HCT116 (cell line): ENCODE measurements around the gene KCTD19. TPM values are rescaled to one million over a fixed set of nuclear protein-coding genes. Genes with fewer than 3 reads are reported as not detected.

Experiments used
- ATAC-seq: fragments of 200-7000 bp; cut with Tn5 transposase; 2 replicates; pipeline ENCODE4 v1.9.1; 2020; ENCODE audit warnings: mild to moderate bottlenecking, moderate library complexity
- BruUV-seq: library from RNA; stranded (reverse); fragments of 400-500 nt; replicated peaks from 2 replicates; lab custom pipeline; 2021; lab: Mats Ljungman, UMichigan
- CTCF ChIA-PET: fragments of 300-600 bp; sonication (Branson Sonifier 250); formaldehyde crosslinking; loops from one replicate; lab custom pipeline; 2021; ENCODE audit warnings: antibody characterized with exemption; lab: Charles Lee
- POLR2A ChIA-PET: fragments of 300-600, 350-600 bp; sonication (Branson Sonifier 250); formaldehyde crosslinking; loops from one replicate; lab custom pipeline; 2021; ENCODE audit warnings: antibody characterized with exemption; lab: Charles Lee
- RAD21 ChIA-PET, 2 experiments: fragments of 300-600 bp; sonication (Branson Sonifier 250); formaldehyde crosslinking; loops; one replicate each; lab custom pipeline; 2023; ENCODE audit warnings: low total read pairs in 2 of 2; ENCODE audit not compliant: uncharacterized antibody in 2 of 2, unreplicated experiment in 2 of 2, low non-redundant PET in 1 of 2; lab: Charles Lee
- DNase-seq: peaks from one replicate; pipeline ENCODE4 v3.0.0-alpha.2; 2010; ENCODE audit warnings: low read depth, low spot score
- H2AFZ ChIP-seq: fragments of 200-600 bp; shearing (Covaris generic), sonication (generic); 2 replicates; pipeline ENCODE4 v1.6.1; 2017; ENCODE audit warnings: low read depth, mixed run types, mixed read lengths, antibody characterized with exemption, low read length; ENCODE audit not compliant: poor library complexity, severe bottlenecking
- H3K27ac ChIP-seq: 2 replicates; pipeline ENCODE4 v1.5.1; 2012; ENCODE audit warnings: low read depth, low read length
- H3K27me3 ChIP-seq: fragments of 200-600 bp; sonication (generic); 2 replicates; pipeline ENCODE4 v1.6.1; 2016; ENCODE audit warnings: mixed run types, low read length, mixed read lengths; ENCODE audit not compliant: insufficient read depth
- H3K36me3 ChIP-seq, 2 experiments: fragments of 200-500 bp in 1 of 2; fragments of 200-600 bp in 1 of 2; sonication (Bioruptor generic) in 1 of 2; sonication (generic) in 1 of 2; 2 replicates each; pipeline versions ENCODE4 v1.5.1 to v1.6.1; 2014 to 2016; ENCODE audit warnings: low read length in 2 of 2, inconsistent platforms in 1 of 2, mixed read lengths in 1 of 2, mixed run types in 1 of 2; ENCODE audit not compliant: insufficient read depth in 2 of 2, control insufficient read depth in 1 of 2
- H3K4me1 ChIP-seq, 2 experiments: fragments of 200-600 bp in 1 of 2; sonication (generic) in 1 of 2; 2 replicates each; pipeline versions ENCODE4 v1.5.1 to v1.6.1; 2012 to 2017; ENCODE audit warnings: low read length in 2 of 2, inconsistent platforms in 1 of 2, mild to moderate bottlenecking in 1 of 2, mixed read lengths in 1 of 2, mixed run types in 1 of 2, moderate library complexity in 1 of 2; ENCODE audit not compliant: insufficient read depth in 2 of 2, control insufficient read depth in 1 of 2
- H3K4me2 ChIP-seq: fragments of 200-600 bp; sonication (generic); 2 replicates; pipeline ENCODE4 v1.6.1; 2017; ENCODE audit warnings: mixed run types, low read length, mixed read lengths
- H3K4me3 ChIP-seq, 2 experiments: fragments of 200-600 bp in 1 of 2; sonication (generic) in 1 of 2; replicated peaks in 1 of 2; 2 replicates each; pipeline ENCODE4 v1.5.1; 2011 to 2016; ENCODE audit warnings: low read length in 2 of 2, control low read depth in 1 of 2, low read depth in 1 of 2, mild to moderate bottlenecking in 1 of 2, mixed read lengths in 1 of 2, mixed run types in 1 of 2
- H3K79me2 ChIP-seq: fragments of 200-600 bp; sonication (generic); 2 replicates; pipeline ENCODE4 v1.6.1; 2017; ENCODE audit warnings: mild to moderate bottlenecking, mixed run types, low read length, moderate library complexity, mixed read lengths; ENCODE audit not compliant: insufficient read depth
- H3K9ac ChIP-seq: fragments of 200-600 bp; sonication (generic); 2 replicates; pipeline ENCODE4 v1.6.1; 2016; ENCODE audit warnings: low read length, mixed read lengths
- H3K9me2 ChIP-seq: fragments of 200-600 bp; sonication (generic), shearing (Covaris generic); 2 replicates; pipeline ENCODE4 v1.6.1; 2017; ENCODE audit warnings: mixed run types, mild to moderate bottlenecking, moderate library complexity; ENCODE audit not compliant: insufficient read depth
- H3K9me3 ChIP-seq, 2 experiments: fragments of 200-500 bp in 1 of 2; fragments of 200-600 bp in 1 of 2; sonication (Bioruptor generic) in 1 of 2; sonication (generic) in 1 of 2; 2 replicates each; pipeline ENCODE4 v1.6.1; 2014 to 2017; ENCODE audit warnings: low read length in 2 of 2, mixed read lengths in 2 of 2, inconsistent platforms in 1 of 2, low read depth in 1 of 2, mild to moderate bottlenecking in 1 of 2, mixed run types in 1 of 2, moderate library complexity in 1 of 2; ENCODE audit not compliant: control insufficient read depth in 1 of 2, insufficient read depth in 1 of 2
- H4K20me1 ChIP-seq: fragments of 200-600 bp; sonication (generic), shearing (Covaris generic); 2 replicates; pipeline ENCODE4 v1.6.1; 2017; ENCODE audit warnings: mixed run types, mild to moderate bottlenecking, moderate library complexity; ENCODE audit not compliant: insufficient read depth
- CBX3 ChIP-seq: IDR thresholded peaks from 2 replicates; pipeline ENCODE4 v1.6.1; 2012; ENCODE audit warnings: low read depth
- EGR1 ChIP-seq: IDR thresholded peaks from 2 replicates; pipeline ENCODE4 v1.6.1; 2012; ENCODE audit warnings: low read depth
- JUND ChIP-seq: IDR thresholded peaks from 2 replicates; pipeline ENCODE4 v1.6.1; 2012
- MAX ChIP-seq: IDR thresholded peaks from 2 replicates; pipeline ENCODE4 v1.6.1; 2012
- POLR2A ChIP-seq: IDR thresholded peaks from 2 replicates; pipeline ENCODE4 v1.7.0; 2011; ENCODE audit warnings: borderline replicate concordance; ENCODE audit not compliant: insufficient read depth, insufficient read length; ENCODE audit errors: extremely low read depth
- RAD21 ChIP-seq: IDR thresholded peaks from 2 replicates; pipeline ENCODE4 v1.6.1; 2012; ENCODE audit warnings: low read depth, mild to moderate bottlenecking
- SIN3A ChIP-seq: IDR thresholded peaks from 2 replicates; pipeline ENCODE4 v1.6.1; 2012; ENCODE audit warnings: low read depth
- SP1 ChIP-seq: IDR thresholded peaks from 2 replicates; pipeline ENCODE4 v1.6.1; 2012; ENCODE audit warnings: low read depth
- ZFX ChIP-seq: fragments of 450-650 bp; IDR thresholded peaks from 2 replicates; pipeline ENCODE4 v1.6.1; 2017
- intact Hi-C: fragments of 100-400 bp; cut with micrococcal nuclease; formaldehyde crosslinking; loops from 2 replicates; pipeline ENCODE4 v1.10.0; 2022
- total RNA-seq: library from RNA; stranded (reverse); gene quantifications from one replicate; pipeline ENCODE4 v1.2.1, GENCODE V29; 2021; ENCODE audit not compliant: unreplicated experiment
- TF ChIP-seq, protein P1 (sequence below), 3 experiments: fragments of 200-600 bp in 1 of 3; sonication (generic) in 1 of 3; IDR thresholded peaks in 2 of 3; conservative IDR thresholded peaks in 1 of 3; 2 replicates each; pipeline ENCODE4 v1.5.1; 2012 to 2017; ENCODE audit warnings: low read depth in 2 of 3, low read length in 2 of 3, antibody characterized with exemption in 1 of 3, borderline replicate concordance in 1 of 3, control low read depth in 1 of 3, mild to moderate bottlenecking in 1 of 3, mixed read lengths in 1 of 3, mixed run types in 1 of 3, moderate library complexity in 1 of 3; ENCODE audit not compliant: insufficient read depth in 1 of 3
- TF ChIP-seq, protein P2 (sequence below): IDR thresholded peaks from 2 replicates; pipeline ENCODE4 v1.6.1; 2012

The KCTD19 gene
- total RNA-seq, 1 experiment from 2014 or later: not detected

DNA sequence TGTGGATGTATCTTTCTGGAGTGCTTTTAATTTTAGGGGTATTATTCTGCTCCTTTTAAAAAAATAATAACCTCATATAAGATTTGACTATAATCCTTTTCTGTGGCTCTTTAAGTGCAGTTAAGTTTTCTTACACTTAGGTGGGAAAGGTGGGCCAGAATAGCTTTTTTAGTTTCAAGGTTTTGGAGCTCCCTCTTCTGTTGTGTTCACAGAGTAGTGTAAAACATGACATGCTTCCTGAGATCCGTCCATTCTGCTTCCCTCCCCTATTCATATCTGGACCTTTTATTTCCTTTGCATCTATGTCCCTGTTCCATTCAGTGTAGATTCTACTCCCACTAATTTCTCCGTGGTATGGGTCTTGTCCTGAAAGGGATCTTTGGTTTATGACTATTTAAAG is 12.9 kb upstream of the KCTD19 start:
- RAD21 ChIA-PET: interaction anchor here (1.2 to 1.6 kb wide), 3 partner anchors 79 to 154 kb away, joined by 3 to 6 read pairs (median 4); no protein-coding TSS in a partner anchor
- BruUV-seq: no TSS peak
- Histone ChIP-seq H3K79me2 (no peaks in the 10 kb centered on the region), H3K36me3 (no peaks in the 10 kb centered on the region), H3K9me2 (no peaks in the 10 kb centered on the region), H4K20me1 (no peaks in the 10 kb centered on the region), H2AFZ (peak overlapping the region; percentile 65), H3K4me1 (no peaks in the 10 kb centered on the region), H3K9ac (no peak overlapping the region), H3K9me3 (no peaks in the 10 kb centered on the region), H3K4me2 (no peak overlapping the region), H3K4me3 (no peak overlapping the region), H3K27ac (no peak overlapping the region), H3K27me3 (no peaks in the 10 kb centered on the region)
- ATAC-seq (peak; percentile 55; the same call in 1 of the 2 replicates), DNase-seq (peak; percentile 18)
- intact Hi-C loops: loop anchor here (2.0 to 5.0 kb wide), 2 partner anchors 62 to 79 kb away; partner anchors contain the start of gene PLEKHG4
- no peak for TF ChIP-seq POLR2A
- TF ChIP-seq, protein P1, sequence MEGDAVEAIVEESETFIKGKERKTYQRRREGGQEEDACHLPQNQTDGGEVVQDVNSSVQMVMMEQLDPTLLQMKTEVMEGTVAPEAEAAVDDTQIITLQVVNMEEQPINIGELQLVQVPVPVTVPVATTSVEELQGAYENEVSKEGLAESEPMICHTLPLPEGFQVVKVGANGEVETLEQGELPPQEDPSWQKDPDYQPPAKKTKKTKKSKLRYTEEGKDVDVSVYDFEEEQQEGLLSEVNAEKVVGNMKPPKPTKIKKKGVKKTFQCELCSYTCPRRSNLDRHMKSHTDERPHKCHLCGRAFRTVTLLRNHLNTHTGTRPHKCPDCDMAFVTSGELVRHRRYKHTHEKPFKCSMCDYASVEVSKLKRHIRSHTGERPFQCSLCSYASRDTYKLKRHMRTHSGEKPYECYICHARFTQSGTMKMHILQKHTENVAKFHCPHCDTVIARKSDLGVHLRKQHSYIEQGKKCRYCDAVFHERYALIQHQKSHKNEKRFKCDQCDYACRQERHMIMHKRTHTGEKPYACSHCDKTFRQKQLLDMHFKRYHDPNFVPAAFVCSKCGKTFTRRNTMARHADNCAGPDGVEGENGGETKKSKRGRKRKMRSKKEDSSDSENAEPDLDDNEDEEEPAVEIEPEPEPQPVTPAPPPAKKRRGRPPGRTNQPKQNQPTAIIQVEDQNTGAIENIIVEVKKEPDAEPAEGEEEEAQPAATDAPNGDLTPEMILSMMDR (IDR thresholded peaks at IDR 0.05 in 2 of 3, conservative IDR thresholded peaks at IDR 0.05 in 1 of 3; ENCODE audit: borderline replicate concordance in 1 of 3, insufficient read depth in 1 of 3, low read depth in 2 of 3, low read length in 2 of 3): peak in 2 of 3 experiments; percentile 34 to 76; a peak in 5 of 6 replicates
- TF ChIP-seq SP1: no peak
- TF ChIP-seq RAD21: peak; percentile 83
- TF ChIP-seq JUND: no peak
- TF ChIP-seq MAX: no peak
- POLR2A ChIA-PET: interaction anchor here (1.2 kb wide), 1 partner anchor 79 kb away, joined by 3 read pairs; no protein-coding TSS in a partner anchor
- CTCF ChIA-PET: interaction anchor here (1.0 to 2.7 kb wide), 6 partner anchors 10 to 322 kb away, joined by 3 to 19 read pairs (median 6); partner anchors contain the start of gene NOL3

DNA sequence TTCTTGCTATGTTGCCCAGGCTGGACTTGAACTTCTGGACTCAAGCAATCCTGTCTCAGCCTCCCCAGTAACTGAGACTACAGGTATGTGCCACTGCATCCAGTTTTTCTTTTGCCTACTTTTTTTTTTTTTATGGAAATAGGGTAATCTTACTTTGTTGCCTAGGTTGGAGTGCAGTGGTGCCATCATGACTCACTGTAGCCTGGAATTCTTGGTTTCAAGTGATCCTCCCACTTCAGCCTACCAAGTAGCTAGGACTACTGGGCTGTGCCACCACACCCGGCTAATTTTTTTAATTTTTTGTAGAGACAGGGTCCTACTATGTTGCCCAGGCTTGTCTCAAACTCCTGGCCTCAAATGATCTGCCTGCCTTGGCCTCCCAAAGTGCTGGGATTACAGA is 10.1 kb upstream of the KCTD19 start:
- ChIA-PET RAD21 (no interaction called here), POLR2A (no interaction called here), CTCF (no interaction called here)
- Histone ChIP-seq H4K20me1 (no peaks in the 10 kb centered on the region), H3K4me3 (no peak overlapping the region), H3K27me3 (no peaks in the 10 kb centered on the region), H3K27ac (no peak overlapping the region), H3K9me2 (no peaks in the 10 kb centered on the region), H2AFZ (no peak overlapping the region), H3K79me2 (no peaks in the 10 kb centered on the region), H3K9me3 (no peaks in the 10 kb centered on the region), H3K9ac (no peak overlapping the region), H3K36me3 (no peaks in the 10 kb centered on the region), H3K4me1 (no peaks in the 10 kb centered on the region), H3K4me2 (no peak overlapping the region)
- ATAC-seq: no peak
- BruUV-seq: no TSS peak
- no peak for DNase-seq
- TF ChIP-seq MAX (no peak), ZFX (no peak), CBX3 (no peak), RAD21 (no peak), SIN3A (no peak), POLR2A (no peak), EGR1 (no peak), JUND (no peak)
- TF ChIP-seq, protein P2, sequence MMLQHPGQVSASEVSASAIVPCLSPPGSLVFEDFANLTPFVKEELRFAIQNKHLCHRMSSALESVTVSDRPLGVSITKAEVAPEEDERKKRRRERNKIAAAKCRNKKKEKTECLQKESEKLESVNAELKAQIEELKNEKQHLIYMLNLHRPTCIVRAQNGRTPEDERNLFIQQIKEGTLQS: no peak
- TF ChIP-seq, protein P1 (IDR thresholded peaks at IDR 0.05 in 2 of 3, conservative IDR thresholded peaks at IDR 0.05 in 1 of 3; ENCODE audit: borderline replicate concordance in 1 of 3, insufficient read depth in 1 of 3, low read depth in 2 of 3, low read length in 2 of 3): no peak
- intact Hi-C loops: loop anchor here (5.0 kb wide), 1 partner anchor 59 kb away; the partner anchor contains the start of gene PLEKHG4
